SU-DHL-6 (cell line): ENCODE measurements around the gene ARHGAP10.

Experiments used
- H2AFZ ChIP-seq: fragments of 200-600 bp; sonication (generic); 2 replicates; pipeline ENCODE4 v1.6.1; 2014; ENCODE audit warnings: low read depth, mild to moderate bottlenecking, moderate library complexity, mixed read lengths, antibody characterized with exemption, low read length; ENCODE audit not compliant: severe bottlenecking
- H3F3A ChIP-seq: fragments of 200-600 bp; shearing (Covaris generic); 2 replicates; pipeline ENCODE4 v1.6.0; 2016; ENCODE audit warnings: antibody characterized with exemption, mild to moderate bottlenecking; ENCODE audit not compliant: insufficient read depth
- H3K27ac ChIP-seq: fragments of 200-600 bp; sonication (generic); 2 replicates; pipeline ENCODE4 v1.5.1; 2016; ENCODE audit warnings: low read depth, mild to moderate bottlenecking, low read length, moderate library complexity, mixed read lengths
- H3K27me3 ChIP-seq: fragments of 200-600 bp; sonication (generic), shearing (Covaris generic); 2 replicates; pipeline ENCODE4 v1.6.0; 2014; ENCODE audit warnings: mild to moderate bottlenecking, low read length
- H3K36me3 ChIP-seq: fragments of 200-600 bp; sonication (generic); 2 replicates; pipeline ENCODE4 v1.6.1; 2014; ENCODE audit warnings: mild to moderate bottlenecking, low read length, mixed read lengths
- H3K4me2 ChIP-seq: fragments of 300-600, 200-600 bp; shearing (Covaris generic), sonication (generic); 2 replicates; pipeline ENCODE4 v1.6.0; 2014; ENCODE audit warnings: low read length, low read depth, mild to moderate bottlenecking; ENCODE audit not compliant: poor library complexity, severe bottlenecking
- H3K4me3 ChIP-seq: fragments of 200-600 bp; sonication (generic); 2 replicates; pipeline ENCODE4 v1.5.1; 2014; ENCODE audit warnings: antibody characterized with exemption, low read length, mild to moderate bottlenecking, mixed read lengths; ENCODE audit not compliant: insufficient read depth, poor library complexity, severe bottlenecking
- H3K79me2 ChIP-seq: fragments of 200-600 bp; sonication (generic); 2 replicates; pipeline ENCODE4 v1.6.1; 2014; ENCODE audit warnings: mild to moderate bottlenecking, low read length, moderate library complexity; ENCODE audit not compliant: insufficient read depth
- H3K9ac ChIP-seq: fragments of 200-600 bp; sonication (generic); 2 replicates; pipeline ENCODE4 v1.7.0; 2014; ENCODE audit warnings: mild to moderate bottlenecking, low read length
- H3K9me2 ChIP-seq: fragments of 200-600 bp; sonication (generic); replicated peaks from 2 replicates; pipeline ENCODE4 v1.6.1; 2014; ENCODE audit warnings: low read length; ENCODE audit not compliant: insufficient read depth
- H3K9me3 ChIP-seq: fragments of 200-600 bp; sonication (generic); 2 replicates; pipeline ENCODE4 v1.6.1; 2014; ENCODE audit warnings: low read length, mixed read lengths; ENCODE audit not compliant: insufficient read depth
- H4K20me1 ChIP-seq: fragments of 200-600 bp; sonication (generic); 2 replicates; pipeline ENCODE4 v1.6.1; 2014; ENCODE audit warnings: low read depth, mild to moderate bottlenecking, antibody characterized with exemption, low read length, moderate library complexity, mixed read lengths
- EZH2phosphoT487 ChIP-seq: fragments of 200-600 bp; sonication (generic), shearing (Covaris generic); conservative IDR thresholded peaks from 2 replicates; pipeline ENCODE4 v1.6.1; 2018; ENCODE audit warnings: mild to moderate bottlenecking, antibody characterized with exemption, low read length, moderate library complexity, mixed read lengths
- TF ChIP-seq, protein P1 (sequence below): fragments of 200-600 bp; sonication (generic); IDR thresholded peaks from one replicate; pipeline ENCODE4 v1.5.1; 2017; ENCODE audit warnings: antibody characterized with exemption, mild to moderate bottlenecking, low read length, moderate library complexity; ENCODE audit not compliant: insufficient read depth, poor library complexity, severe bottlenecking

Gene ARHGAP10

DNA sequence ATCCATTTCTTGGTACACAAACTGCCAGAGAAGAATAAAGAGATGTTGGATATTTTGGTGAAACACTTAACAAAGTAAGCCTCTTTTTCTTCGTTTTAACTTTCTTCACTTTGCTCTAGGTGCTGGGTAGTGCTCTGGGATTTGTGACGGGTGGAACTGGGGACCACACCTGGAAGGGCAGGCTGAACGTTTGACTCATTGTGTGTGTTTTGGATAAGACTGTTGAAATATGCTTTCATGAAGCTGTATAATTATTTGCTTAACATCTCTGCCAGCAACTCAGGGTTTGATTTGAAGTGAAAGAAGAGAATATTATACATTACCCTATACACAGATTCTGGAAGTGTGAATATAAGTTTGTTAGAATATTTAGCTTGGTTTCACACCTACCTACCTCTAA, 233.2 kb downstream of the ARHGAP10 start:
- Histone ChIP-seq H3K36me3 (no peaks in the 10 kb centered on the region), H3K79me2 (no peaks in the 10 kb centered on the region), H2AFZ (no peak overlapping the region), H4K20me1 (no peaks in the 10 kb centered on the region), H3K27ac (no peak overlapping the region), H3F3A (no peaks in the 10 kb centered on the region), H3K4me2 (no peak overlapping the region), H3K27me3 (no peaks in the 10 kb centered on the region), H3K4me3 (no peak overlapping the region), H3K9me3 (no peaks in the 10 kb centered on the region), H3K9me2 (no peaks in the 10 kb centered on the region), H3K9ac (no peak overlapping the region)
- no peak for TF ChIP-seq EZH2phosphoT487
- TF ChIP-seq, protein P1, sequence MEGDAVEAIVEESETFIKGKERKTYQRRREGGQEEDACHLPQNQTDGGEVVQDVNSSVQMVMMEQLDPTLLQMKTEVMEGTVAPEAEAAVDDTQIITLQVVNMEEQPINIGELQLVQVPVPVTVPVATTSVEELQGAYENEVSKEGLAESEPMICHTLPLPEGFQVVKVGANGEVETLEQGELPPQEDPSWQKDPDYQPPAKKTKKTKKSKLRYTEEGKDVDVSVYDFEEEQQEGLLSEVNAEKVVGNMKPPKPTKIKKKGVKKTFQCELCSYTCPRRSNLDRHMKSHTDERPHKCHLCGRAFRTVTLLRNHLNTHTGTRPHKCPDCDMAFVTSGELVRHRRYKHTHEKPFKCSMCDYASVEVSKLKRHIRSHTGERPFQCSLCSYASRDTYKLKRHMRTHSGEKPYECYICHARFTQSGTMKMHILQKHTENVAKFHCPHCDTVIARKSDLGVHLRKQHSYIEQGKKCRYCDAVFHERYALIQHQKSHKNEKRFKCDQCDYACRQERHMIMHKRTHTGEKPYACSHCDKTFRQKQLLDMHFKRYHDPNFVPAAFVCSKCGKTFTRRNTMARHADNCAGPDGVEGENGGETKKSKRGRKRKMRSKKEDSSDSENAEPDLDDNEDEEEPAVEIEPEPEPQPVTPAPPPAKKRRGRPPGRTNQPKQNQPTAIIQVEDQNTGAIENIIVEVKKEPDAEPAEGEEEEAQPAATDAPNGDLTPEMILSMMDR: no peak

DNA sequence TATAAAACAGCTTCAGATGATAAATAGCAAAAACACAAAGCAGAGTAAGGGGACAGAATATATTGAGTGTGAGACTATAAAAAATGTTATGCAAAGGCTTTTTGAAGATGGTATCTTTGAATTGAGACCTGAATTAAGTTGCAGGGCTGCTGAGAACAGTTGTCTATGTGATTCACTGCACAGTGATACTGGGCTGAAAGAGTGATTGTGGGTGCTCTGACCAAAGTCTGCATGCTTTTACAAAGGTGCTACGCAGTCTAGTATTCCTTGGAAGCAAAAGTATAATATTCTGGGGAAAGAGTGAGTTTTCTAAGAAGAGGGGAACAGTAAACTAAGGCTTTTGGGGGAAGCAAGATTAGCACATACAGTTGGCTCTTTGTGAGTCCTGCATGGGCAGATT, 234.0 kb downstream of the ARHGAP10 start:
- H3K4me2 ChIP-seq: no peak overlapping the region
- TF ChIP-seq EZH2phosphoT487: no peak
- TF ChIP-seq, protein P1: no peak

DNA sequence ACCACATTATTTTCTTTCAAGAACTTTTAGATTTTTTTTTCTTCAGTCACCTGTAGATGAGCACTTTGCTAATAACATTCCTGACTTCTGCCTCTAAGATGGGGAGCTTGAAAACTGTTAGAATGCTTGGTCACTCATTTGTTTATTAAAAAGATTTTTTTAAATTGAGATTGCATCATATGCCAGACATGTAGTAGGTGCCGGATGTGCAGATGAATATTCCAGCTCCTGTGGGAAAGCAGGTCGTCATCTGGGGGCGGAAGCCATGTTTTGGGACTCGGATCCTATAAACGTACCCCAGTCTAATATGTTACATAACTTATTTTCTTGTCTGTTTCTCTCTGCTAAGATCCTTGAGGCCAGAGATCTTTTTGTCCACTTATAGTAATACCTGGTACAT, 236.8 kb downstream of the ARHGAP10 start:
- no peak overlapping the region for H3K4me3 ChIP-seq
- no peaks in the 10 kb centered on the region for H3K9me2 ChIP-seq
- H3K27me3 ChIP-seq: no peaks in the 10 kb centered on the region
- no peaks in the 10 kb centered on the region for H3K9me3 ChIP-seq
- no peaks in the 10 kb centered on the region for H3K79me2 ChIP-seq
- no peak overlapping the region for H3K27ac ChIP-seq
- no peak overlapping the region for H3K9ac ChIP-seq
- H4K20me1 ChIP-seq: no peaks in the 10 kb centered on the region
- H3F3A ChIP-seq: no peaks in the 10 kb centered on the region
- H3K36me3 ChIP-seq: no peaks in the 10 kb centered on the region
- no peak overlapping the region for H2AFZ ChIP-seq
- no peak for TF ChIP-seq EZH2phosphoT487
- TF ChIP-seq, protein P1: no peak
- no peak overlapping the region for H3K4me2 ChIP-seq

More for the DNA sequence above, 234.0 kb downstream of the ARHGAP10 start:
- no peaks in the 10 kb centered on the region for H3F3A ChIP-seq
- H3K9ac ChIP-seq: no peak overlapping the region
- no peak overlapping the region for H3K27ac ChIP-seq
- no peaks in the 10 kb centered on the region for H3K9me2 ChIP-seq
- no peaks in the 10 kb centered on the region for H4K20me1 ChIP-seq
- no peaks in the 10 kb centered on the region for H3K79me2 ChIP-seq
- no peaks in the 10 kb centered on the region for H3K9me3 ChIP-seq
- H3K4me3 ChIP-seq: no peak overlapping the region
- no peak overlapping the region for H2AFZ ChIP-seq
- no peaks in the 10 kb centered on the region for H3K27me3 ChIP-seq
- no peaks in the 10 kb centered on the region for H3K36me3 ChIP-seq
